Panc1 (cell line): ENCODE results near the gene GNAQ. TPM values are rescaled to one million over a fixed set of nuclear protein-coding genes. Genes with fewer than 3 reads are reported as not detected.

ENCODE experiments used
- ATAC-seq: fragments of 200-7000 bp; cut with Tn5 transposase; 2 replicates; pipeline ENCODE4 v1.9.1; 2020; ENCODE audit warnings: mild to moderate bottlenecking, moderate library complexity
- BruUV-seq: library from RNA; stranded (reverse); fragments of 400-500 nt; replicated peaks from 2 replicates; lab custom pipeline; 2021; lab: Mats Ljungman, UMichigan
- CTCF ChIA-PET: fragments of 300-600 bp; sonication (Branson Sonifier 250); formaldehyde crosslinking; loops from one replicate; lab custom pipeline; 2022; ENCODE audit warnings: antibody characterized with exemption; lab: Charles Lee
- POLR2A ChIA-PET: fragments of 300-600 bp; sonication (Branson Sonifier 250); formaldehyde crosslinking; loops from one replicate; lab custom pipeline; 2022; ENCODE audit warnings: antibody characterized with exemption; lab: Charles Lee
- DNase-seq: peaks from one replicate; pipeline ENCODE4 v3.0.0-alpha.2; 2010; ENCODE audit warnings: low read depth, low spot score
- H3K27ac ChIP-seq: 2 replicates; pipeline ENCODE4 v1.5.1; 2011; ENCODE audit warnings: mild to moderate bottlenecking, low read length, inconsistent platforms
- H3K27me3 ChIP-seq: fragments of 200-500 bp; sonication (Bioruptor generic); 2 replicates; pipeline ENCODE4 v1.6.0; 2014; ENCODE audit warnings: low read length, inconsistent platforms; ENCODE audit not compliant: control insufficient read depth, insufficient read depth
- H3K36me3 ChIP-seq: fragments of 200-500 bp; sonication (Bioruptor generic); 2 replicates; pipeline ENCODE4 v1.5.1; 2014; ENCODE audit warnings: inconsistent platforms, mild to moderate bottlenecking, low read length, moderate library complexity; ENCODE audit not compliant: control insufficient read depth, insufficient read depth
- H3K4me1 ChIP-seq: 2 replicates; pipeline ENCODE4 v1.5.1; 2011; ENCODE audit warnings: inconsistent platforms, mild to moderate bottlenecking, low read length, moderate library complexity; ENCODE audit not compliant: control insufficient read depth, insufficient read depth
- H3K4me3 ChIP-seq, 2 experiments: 2 replicates each; pipeline ENCODE4 v1.5.1; 2011 to 2012; ENCODE audit warnings: low read depth in 2 of 2, low read length in 2 of 2, mild to moderate bottlenecking in 2 of 2, inconsistent platforms in 1 of 2, moderate library complexity in 1 of 2
- H3K9me3 ChIP-seq: fragments of 200-500 bp; sonication (Bioruptor generic); 2 replicates; pipeline ENCODE4 v1.5.1; 2014; ENCODE audit warnings: low read depth, mild to moderate bottlenecking, inconsistent platforms, low read length, moderate library complexity; ENCODE audit not compliant: control insufficient read depth, insufficient read depth
- CTCF ChIP-seq: fragments of 450-650 bp; IDR thresholded peaks from 2 replicates; pipeline ENCODE4 v1.5.1; 2017; ENCODE audit warnings: mild to moderate bottlenecking
- POLR2AphosphoS5 ChIP-seq: IDR thresholded peaks from 2 replicates; pipeline ENCODE4 v1.6.1; 2012; ENCODE audit warnings: mild to moderate bottlenecking, low read depth, low read length, moderate library complexity
- REST ChIP-seq, 2 experiments: IDR thresholded peaks; 2 replicates each; pipeline ENCODE4 v1.6.1; 2011 to 2012; ENCODE audit warnings: low read depth in 2 of 2, control low read depth in 1 of 2, low read length in 1 of 2, mild to moderate bottlenecking in 1 of 2, moderate library complexity in 1 of 2; ENCODE audit not compliant: insufficient read depth in 1 of 2
- SIN3A ChIP-seq: IDR thresholded peaks from 2 replicates; pipeline ENCODE4 v1.6.1; 2012; ENCODE audit warnings: low read depth, mild to moderate bottlenecking, low read length, moderate library complexity, borderline replicate concordance; ENCODE audit not compliant: insufficient read depth
- TCF7L2 ChIP-seq: IDR thresholded peaks from 2 replicates; pipeline ENCODE4 v1.6.1; 2011; ENCODE audit warnings: mild to moderate bottlenecking, low read depth, low read length, inconsistent platforms
- in situ Hi-C: cut with HindIII; loops from 2 replicates; pipeline ENCODE4 v1.10.0; 2016; ENCODE audit warnings: low sequenced_read_pairs, low pct_unique_long_range_greater_than_20kb
- intact Hi-C: fragments of 100-400 bp; cut with micrococcal nuclease; formaldehyde crosslinking; loops from one replicate; pipeline ENCODE4 v1.10.0; 2022; ENCODE audit not compliant: unreplicated experiment
- total RNA-seq: library from RNA; stranded (reverse); gene quantifications from one replicate; pipeline ENCODE4 v1.2.1, GENCODE V29; 2021; ENCODE audit not compliant: unreplicated experiment

GNAQ gene
- total RNA-seq, 1 experiment from 2014 or later = 34.5 TPM

GRCh38 chr9:77793849-77794248 lies 237.8 kb downstream of the GNAQ start:
- Histone ChIP-seq H3K27me3 (no peaks in the 10 kb centered on the region), H3K27ac (no peak overlapping the region), H3K9me3 (no peaks in the 10 kb centered on the region), H3K4me1 (no peaks in the 10 kb centered on the region), H3K36me3 (no peaks in the 10 kb centered on the region), H3K4me3 (no peak overlapping the region)
- no peak for TF ChIP-seq SIN3A
- TF ChIP-seq CTCF = no peak
- no peak for TF ChIP-seq TCF7L2
- no peak for TF ChIP-seq REST (IDR thresholded peaks at IDR 0.05; ENCODE audit: insufficient read depth in 1 of 2, low read depth in 2 of 2, low read length in 1 of 2)
- TF ChIP-seq POLR2AphosphoS5 = no peak
- BruUV-seq = no TSS peak
- DNase-seq (peak; percentile 17), ATAC-seq (no peak)
- intact Hi-C loops = no loop called here
- ChIA-PET POLR2A (no interaction called here), CTCF (no interaction called here)
- in situ Hi-C loops = no loop called here

- no peak for TF ChIP-seq POLR2AphosphoS5
- TF ChIP-seq CTCF = no peak
- TF ChIP-seq TCF7L2 = no peak
- no peak for TF ChIP-seq SIN3A
- no peak for TF ChIP-seq REST (IDR thresholded peaks at IDR 0.05; ENCODE audit: insufficient read depth in 1 of 2, low read depth in 2 of 2, low read length in 1 of 2)
- H3K27me3 ChIP-seq = no peaks in the 10 kb centered on the region
- H3K4me1 ChIP-seq = no peaks in the 10 kb centered on the region
- no peaks in the 10 kb centered on the region; the same call in 1 of the 2 replicates for H3K36me3 ChIP-seq
- H3K4me3 ChIP-seq = no peak overlapping the region
- no peak for DNase-seq
- no peak for ATAC-seq
- intact Hi-C loops (no loop called here), in situ Hi-C loops (no loop called here)
- no peaks in the 10 kb centered on the region for H3K9me3 ChIP-seq
- ChIA-PET POLR2A (no interaction called here), CTCF (interaction anchor here (0.6 kb wide), 1 partner anchor 37 kb away, joined by 7 read pairs; no protein-coding TSS in a partner anchor)
- BruUV-seq = no TSS peak
- no peak overlapping the region for H3K27ac ChIP-seq
Observed at GRCh38 chr9:77789891-77790290, 241.7 kb downstream of the GNAQ start.
